Mesenchymal stem cell (in vitro differentiated cells and primary cell): ENCODE data around the gene HDGF.

Source experiments
- DNase-seq: peaks from one replicate; pipeline ENCODE4 v3.0.0-alpha.2; 2013
- H2AFZ ChIP-seq: one replicate; pipeline ENCODE4 v1.6.1; 2013; ENCODE audit warnings: low read depth, mild to moderate bottlenecking, control low read depth, inconsistent platforms, low read length, moderate library complexity
- H2AK5ac ChIP-seq: 2 replicates; pipeline ENCODE4 v1.6.1; 2013; ENCODE audit warnings: low read length, moderate library complexity, mild to moderate bottlenecking, inconsistent platforms; ENCODE audit not compliant: severe bottlenecking
- H2BK120ac ChIP-seq: one replicate; pipeline ENCODE4 v1.6.1; 2013; ENCODE audit warnings: low read depth, mild to moderate bottlenecking, inconsistent platforms, low read length, moderate library complexity
- H2BK12ac ChIP-seq, 2 experiments: one replicate each; pipeline ENCODE4 v1.6.1; 2013; ENCODE audit warnings: inconsistent platforms in 2 of 2, low read length in 2 of 2, mild to moderate bottlenecking in 2 of 2, moderate library complexity in 2 of 2, control low read depth in 1 of 2
- H2BK15ac ChIP-seq: one replicate; pipeline ENCODE4 v1.6.1; 2013; ENCODE audit warnings: mild to moderate bottlenecking, low read depth, inconsistent platforms; ENCODE audit not compliant: poor library complexity, severe bottlenecking
- H2BK5ac ChIP-seq: 2 replicates; pipeline ENCODE4 v1.6.1; 2013; ENCODE audit warnings: low read depth, mild to moderate bottlenecking, low read length, control low read depth, inconsistent platforms; ENCODE audit not compliant: poor library complexity, severe bottlenecking
- H3K14ac ChIP-seq, 2 experiments: one replicate each; pipeline ENCODE4 v1.6.1; 2013; ENCODE audit warnings: inconsistent platforms in 2 of 2, low read length in 2 of 2, control low read depth in 1 of 2, mild to moderate bottlenecking in 1 of 2, moderate library complexity in 1 of 2
- H3K18ac ChIP-seq, 2 experiments: one replicate each; pipeline ENCODE4 v1.6.1; 2013; ENCODE audit warnings: inconsistent platforms in 2 of 2, low read length in 2 of 2, control low read depth in 1 of 2, low read depth in 1 of 2, mild to moderate bottlenecking in 1 of 2
- H3K23ac ChIP-seq, 2 experiments: one replicate each; pipeline ENCODE4 v1.6.1; 2013; ENCODE audit warnings: inconsistent platforms in 2 of 2, low read length in 2 of 2, mild to moderate bottlenecking in 2 of 2, moderate library complexity in 2 of 2, control low read depth in 1 of 2
- H3K27ac ChIP-seq: 2 replicates; pipeline ENCODE4 v1.5.1; 2013; ENCODE audit warnings: mild to moderate bottlenecking, moderate library complexity, low read length, control low read depth, inconsistent platforms; ENCODE audit not compliant: poor library complexity, severe bottlenecking
- H3K27me3 ChIP-seq, 2 experiments: 2 replicates each; pipeline versions ENCODE4 v1.6.1 to v1.7.0; 2013; ENCODE audit warnings: low read length in 2 of 2, mild to moderate bottlenecking in 2 of 2, moderate library complexity in 2 of 2, control low read depth in 1 of 2, inconsistent platforms in 1 of 2; ENCODE audit not compliant: control insufficient read depth in 1 of 2, insufficient read depth in 1 of 2
- H3K36me3 ChIP-seq, 2 experiments: 2 replicates each; pipeline versions ENCODE4 v1.6.1 to v1.7.0; 2013; ENCODE audit warnings: low read length in 2 of 2, control low read depth in 1 of 2, inconsistent platforms in 1 of 2, low read depth in 1 of 2, mild to moderate bottlenecking in 1 of 2; ENCODE audit not compliant: insufficient read depth in 2 of 2, control insufficient read depth in 1 of 2
- H3K4ac ChIP-seq, 2 experiments: one replicate each; pipeline ENCODE4 v1.6.1; 2013; ENCODE audit warnings: inconsistent platforms in 2 of 2, low read length in 2 of 2, mild to moderate bottlenecking in 2 of 2, moderate library complexity in 2 of 2, control low read depth in 1 of 2, low read depth in 1 of 2
- H3K4me1 ChIP-seq: 2 replicates; pipeline ENCODE4 v1.6.1; 2013; ENCODE audit warnings: low read depth, low read length, control low read depth; ENCODE audit not compliant: control insufficient read depth, insufficient read depth
- H3K4me2 ChIP-seq: 2 replicates; pipeline ENCODE4 v1.6.1; 2013; ENCODE audit warnings: low read length, mild to moderate bottlenecking, inconsistent platforms; ENCODE audit not compliant: poor library complexity, severe bottlenecking
- H3K4me3 ChIP-seq, 2 experiments: 2 replicates each; pipeline versions ENCODE4 v1.5.1 to v1.7.0; 2013; ENCODE audit warnings: low read length in 2 of 2, mild to moderate bottlenecking in 2 of 2, control low read depth in 1 of 2, low read depth in 1 of 2; ENCODE audit not compliant: insufficient read depth in 1 of 2
- H3K79me1 ChIP-seq: replicated peaks from 2 replicates; pipeline ENCODE4 v1.6.1; 2013; ENCODE audit warnings: mild to moderate bottlenecking, control low read depth, low read length, inconsistent platforms; ENCODE audit not compliant: poor library complexity, severe bottlenecking
- H3K9ac ChIP-seq: 2 replicates; pipeline ENCODE4 v1.7.0; 2013; ENCODE audit warnings: mild to moderate bottlenecking, low read length, moderate library complexity
- H3K9me3 ChIP-seq: 2 replicates; pipeline ENCODE4 v1.7.0; 2013; ENCODE audit warnings: mild to moderate bottlenecking, low read length; ENCODE audit not compliant: control insufficient read depth
- H4K8ac ChIP-seq: one replicate; pipeline ENCODE4 v1.6.1; 2013; ENCODE audit warnings: inconsistent platforms, mild to moderate bottlenecking, low read length, moderate library complexity
- H4K91ac ChIP-seq: one replicate; pipeline ENCODE4 v1.6.1; 2013; ENCODE audit warnings: mild to moderate bottlenecking, low read length, inconsistent platforms
- WGBS: methylation state at CpG from one replicate; pipeline ENCODE4 v1.1.7; 2013; ENCODE audit warnings: mixed read lengths; 5-methylcytosine and 5-hydroxymethylcytosine counted together

HDGF gene

GRCh38 chr1:156727492-156727891 lies 24.0 kb downstream of the HDGF start:
- Histone ChIP-seq H3K14ac (no peak overlapping the region), H2BK5ac (no peak overlapping the region), H3K36me3 (peaks cover 18 to 47% of the 10 kb centered on the region in 2 experiments), H3K4me1 (peaks cover 21% of the 10 kb centered on the region), H4K91ac (no peak overlapping the region), H2BK12ac (no peak overlapping the region), H3K9me3 (no peaks in the 10 kb centered on the region), H2AFZ (no peak overlapping the region), H2AK5ac (no peak overlapping the region), H3K9ac (peak overlapping the region; percentile 100), H3K18ac (no peak overlapping the region), H3K27ac (no peak overlapping the region), H3K4me2 (peak overlapping the region; percentile 87), H4K8ac (no peak overlapping the region), H2BK120ac (no peak overlapping the region), H3K23ac (no peak overlapping the region), H3K79me1 (peaks cover 23% of the 10 kb centered on the region), H3K27me3 (no peaks in the 10 kb centered on the region), H3K4me3 (peak overlapping the region in 1 of 2 experiments; percentile 98), H3K4ac (no peak overlapping the region), H2BK15ac (no peak overlapping the region)
- WGBS: 77% methylated on average over 7 of the region's 7 CpGs
- DNase-seq: no peak

DNA sequence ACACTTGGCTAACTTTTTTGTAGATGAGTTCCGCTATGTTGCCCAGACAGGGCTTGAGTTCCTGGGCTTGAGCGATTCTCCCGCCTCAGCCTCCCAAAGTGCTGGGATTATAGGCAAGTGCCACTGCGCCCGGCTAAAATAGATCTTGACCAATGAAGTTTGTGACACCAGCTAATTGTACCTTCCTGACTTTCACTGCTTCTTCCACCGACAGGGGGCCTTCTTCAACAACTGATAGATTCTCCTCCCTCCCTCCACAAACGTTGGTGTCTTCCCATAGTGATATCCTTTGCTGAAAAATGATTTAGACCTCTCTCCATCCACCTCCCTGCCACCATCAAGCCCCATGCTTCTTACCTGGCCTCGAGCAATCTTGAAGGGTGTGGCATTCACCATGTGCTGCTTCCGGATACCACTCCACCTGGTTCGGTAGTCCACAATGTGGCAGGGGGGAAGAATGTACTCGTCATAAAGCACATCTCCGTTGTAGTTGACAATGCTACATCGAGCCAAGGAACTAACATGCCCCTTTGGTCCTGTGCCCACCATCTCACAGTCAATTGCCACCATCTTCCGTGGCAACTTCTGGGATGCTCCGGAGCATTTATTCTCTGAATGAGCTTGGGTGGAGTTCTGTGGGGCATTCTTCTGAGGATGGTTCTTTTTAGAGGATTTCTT lies 24.8 kb downstream of the HDGF start:
- H2BK12ac ChIP-seq: no peak overlapping the region
- 68% methylated on average over 14 of the region's 15 CpGs for WGBS

DNA sequence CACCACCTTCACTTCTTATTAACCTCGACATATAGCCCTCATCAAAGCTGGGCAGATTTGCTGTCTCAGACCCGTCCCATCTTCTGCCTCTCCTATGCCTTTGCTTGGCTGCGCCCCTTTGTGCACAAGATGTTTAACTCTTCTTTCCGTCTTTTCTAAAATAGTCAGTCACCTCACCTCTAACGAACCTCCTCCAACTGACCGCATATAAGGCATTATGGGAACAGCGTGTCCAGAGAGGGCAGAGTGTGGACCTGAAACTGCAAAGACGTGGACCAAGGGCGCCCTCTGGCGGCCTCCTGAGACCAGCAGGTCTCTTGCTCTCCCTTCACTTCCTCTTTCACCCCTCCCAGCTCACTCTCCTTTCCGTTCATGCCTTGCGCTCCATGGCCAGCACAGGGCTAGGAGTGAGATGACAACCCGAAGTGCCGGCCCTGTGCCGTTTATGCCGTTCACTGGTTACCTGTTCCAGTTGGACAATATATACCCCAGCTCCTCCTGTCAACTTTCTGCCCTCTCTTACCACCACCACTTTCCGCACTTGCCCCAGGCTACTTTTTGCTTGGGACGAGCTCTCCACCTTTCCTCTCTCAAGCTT lies 25.7 kb downstream of the HDGF start:
- H3K4me3 ChIP-seq: peak overlapping the region in 1 of 2 experiments; percentile 98
- H3K27me3 ChIP-seq: no peaks in the 10 kb centered on the region
- no peaks in the 10 kb centered on the region for H3K9me3 ChIP-seq
- peaks cover 25% of the 10 kb centered on the region for H3K79me1 ChIP-seq
- H2BK120ac ChIP-seq: no peak overlapping the region
- DNase-seq: peak; percentile 89
- H4K8ac ChIP-seq: no peak overlapping the region
- H4K91ac ChIP-seq: no peak overlapping the region
- H3K9ac ChIP-seq: peak overlapping the region; percentile 100
- H3K14ac ChIP-seq: no peak overlapping the region
- peak overlapping the region; percentile 76 for H3K4me2 ChIP-seq
- H3K18ac ChIP-seq: no peak overlapping the region
- H2BK5ac ChIP-seq: no peak overlapping the region
- 18% methylated on average over 18 of the region's 18 CpGs for WGBS
- no peak overlapping the region for H2BK15ac ChIP-seq
- peaks cover 27 to 52% of the 10 kb centered on the region in 2 experiments for H3K36me3 ChIP-seq
- H2BK12ac ChIP-seq: no peak overlapping the region
- no peak overlapping the region for H3K4ac ChIP-seq
- H3K4me1 ChIP-seq: peaks cover 21% of the 10 kb centered on the region
- no peak overlapping the region for H3K23ac ChIP-seq
- H2AFZ ChIP-seq: no peak overlapping the region
- no peak overlapping the region for H2AK5ac ChIP-seq
- no peak overlapping the region for H3K27ac ChIP-seq

More for the DNA sequence above, 24.8 kb downstream of the HDGF start:
- no peak overlapping the region for H2BK15ac ChIP-seq
- H3K4ac ChIP-seq: no peak overlapping the region
- no peak overlapping the region for H2BK120ac ChIP-seq
- H3K14ac ChIP-seq: no peak overlapping the region
- peaks cover 21% of the 10 kb centered on the region for H3K4me1 ChIP-seq
- no peak overlapping the region for H2BK5ac ChIP-seq
- no peak overlapping the region for H2AFZ ChIP-seq
- no peaks in the 10 kb centered on the region for H3K27me3 ChIP-seq
- no peak overlapping the region for H4K91ac ChIP-seq
- peak overlapping the region; percentile 87 for H3K4me2 ChIP-seq
- no peaks in the 10 kb centered on the region for H3K9me3 ChIP-seq
- H3K36me3 ChIP-seq: peaks cover 19 to 44% of the 10 kb centered on the region in 2 experiments
- H3K9ac ChIP-seq: peak overlapping the region; percentile 100
- H3K18ac ChIP-seq: no peak overlapping the region
- peaks cover 25% of the 10 kb centered on the region for H3K79me1 ChIP-seq
- H3K23ac ChIP-seq: no peak overlapping the region
- no peak overlapping the region for H4K8ac ChIP-seq
- H3K4me3 ChIP-seq: peak overlapping the region in 1 of 2 experiments; percentile 98
- DNase-seq: peak; percentile 79
- no peak overlapping the region for H2AK5ac ChIP-seq
- no peak overlapping the region for H3K27ac ChIP-seq

DNA sequence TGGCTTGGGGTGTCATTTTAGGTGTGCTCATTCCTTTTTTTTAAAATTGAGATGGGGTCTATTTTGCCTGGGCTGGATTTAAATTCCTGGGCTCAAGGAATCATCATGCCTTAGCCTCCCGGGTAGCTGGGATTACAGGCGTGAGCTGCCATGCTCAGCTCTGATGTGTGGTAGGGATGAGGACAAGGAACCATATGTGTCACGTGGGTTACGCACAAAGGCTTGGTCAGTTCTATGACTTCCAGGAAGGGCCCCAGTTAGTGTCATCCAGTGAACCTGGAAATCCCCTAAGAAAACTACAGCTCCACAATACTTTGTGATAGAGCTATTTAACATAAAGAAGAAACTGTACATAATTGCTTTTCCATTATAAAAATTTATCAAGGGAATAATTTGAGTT lies 29.9 kb downstream of the HDGF start:
- no peak overlapping the region for H3K4ac ChIP-seq
- no peak overlapping the region for H3K14ac ChIP-seq
- no peak overlapping the region for H2BK12ac ChIP-seq
- H3K27ac ChIP-seq: no peak overlapping the region
- DNase-seq: no peak
- no peaks in the 10 kb centered on the region for H3K27me3 ChIP-seq
- H2BK15ac ChIP-seq: no peak overlapping the region
- no peak overlapping the region for H3K18ac ChIP-seq
- no peak overlapping the region for H4K8ac ChIP-seq
- H2BK120ac ChIP-seq: no peak overlapping the region
- no peak overlapping the region for H2AK5ac ChIP-seq
- H3K79me1 ChIP-seq: peaks cover 20% of the 10 kb centered on the region
- peaks cover 11% of the 10 kb centered on the region for H3K4me1 ChIP-seq
- H3K23ac ChIP-seq: no peak overlapping the region
- H3K9me3 ChIP-seq: no peaks in the 10 kb centered on the region
- 96% methylated on average over 4 of the region's 4 CpGs for WGBS
- H3K4me2 ChIP-seq: no peak overlapping the region
- H3K36me3 ChIP-seq: peaks cover 32 to 61% of the 10 kb centered on the region in 2 experiments
- no peak overlapping the region for H4K91ac ChIP-seq
- no peak overlapping the region for H2AFZ ChIP-seq
- no peak overlapping the region for H3K9ac ChIP-seq
- no peak overlapping the region for H3K4me3 ChIP-seq
- H2BK5ac ChIP-seq: no peak overlapping the region
